MV-4-11 (cell line): ENCODE data around the gene MEIOB.

ENCODE experiments used
- DNase-seq: peaks from one replicate; lab custom pipeline; 2025; lab: John Stamatoyannopoulos, UW

Gene MEIOB

GRCh38 chr16:1787322-1788094, 84.5 kb downstream of the MEIOB start:
- no peak for DNase-seq

DNA sequence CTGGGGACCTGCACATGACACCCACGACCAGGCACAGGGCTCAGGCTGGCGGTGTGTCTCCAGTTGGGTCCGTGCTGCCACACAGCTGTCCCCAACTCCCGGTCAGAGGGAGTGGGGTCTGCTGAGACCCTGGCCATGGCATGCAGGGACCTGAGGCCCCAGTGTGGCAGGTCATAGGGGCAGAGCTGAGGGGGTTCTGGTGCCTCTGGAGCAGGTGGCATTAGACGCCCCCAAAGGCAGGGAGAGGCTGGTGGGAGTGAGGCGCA, 85.0 kb downstream of the MEIOB start:
- no peak for DNase-seq

DNA sequence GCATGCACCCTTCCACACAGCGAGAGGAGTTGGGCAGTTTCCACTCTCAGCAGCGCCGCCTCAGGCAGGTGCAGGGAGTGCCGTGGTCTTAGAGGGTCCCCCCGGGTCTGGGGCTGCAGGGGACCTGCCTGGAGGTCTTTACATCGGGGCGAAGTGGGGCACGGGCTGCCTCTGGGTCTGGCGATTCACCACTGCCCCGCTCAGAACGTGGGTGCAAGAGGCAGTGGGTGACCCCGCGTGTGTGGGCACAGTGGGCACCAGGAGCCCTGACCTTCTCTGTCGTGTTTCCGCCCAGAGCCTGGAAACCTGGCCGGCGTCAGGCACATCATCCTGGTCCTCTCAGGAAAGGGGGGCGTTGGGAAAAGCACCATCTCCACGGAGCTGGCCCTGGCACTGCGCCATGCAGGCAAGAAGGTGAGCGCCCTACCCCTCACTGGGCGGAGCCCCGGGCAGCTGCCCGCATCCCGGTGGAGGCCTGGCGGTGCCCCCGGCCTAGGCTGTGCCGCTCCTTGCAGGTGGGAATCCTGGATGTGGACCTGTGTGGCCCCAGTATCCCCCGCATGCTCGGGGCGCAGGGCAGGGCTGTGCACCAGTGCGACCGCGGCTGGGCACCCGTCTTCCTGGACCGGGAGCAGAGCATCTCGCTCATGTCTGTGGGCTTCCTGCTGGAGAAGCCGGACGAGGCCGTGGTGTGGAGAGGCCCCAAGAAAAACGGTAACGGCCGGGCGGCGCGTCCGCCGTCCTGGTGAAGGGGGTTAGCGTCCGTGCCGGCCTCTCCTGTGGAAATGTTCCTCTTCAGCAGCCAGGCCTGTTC, 85.5 kb downstream of the MEIOB start:
- no peak for DNase-seq

DNA sequence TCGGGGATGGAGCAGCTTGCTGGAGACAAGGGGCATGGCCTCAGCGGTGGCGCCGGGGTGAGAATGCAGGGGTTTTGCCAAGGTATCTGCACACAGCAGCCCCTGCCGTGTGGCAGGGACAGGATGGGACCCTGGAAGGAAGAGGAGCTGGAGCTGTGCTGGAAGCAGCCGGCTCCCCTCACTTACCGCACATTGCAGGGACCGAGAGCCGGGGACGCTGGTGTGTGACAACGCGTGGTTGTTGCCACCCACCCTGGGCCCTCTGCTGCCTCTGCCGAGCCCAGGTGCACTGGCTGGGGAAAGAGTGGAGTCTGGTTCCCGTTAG, 86.2 kb downstream of the MEIOB start:
- DNase-seq, result no peak

- DNase-seq, result no peak
Measured at GRCh38 chr16:1784977-1785845, 86.8 kb downstream of the MEIOB start.
